ENCODE measurements around the gene PCDHA12.

DNA sequence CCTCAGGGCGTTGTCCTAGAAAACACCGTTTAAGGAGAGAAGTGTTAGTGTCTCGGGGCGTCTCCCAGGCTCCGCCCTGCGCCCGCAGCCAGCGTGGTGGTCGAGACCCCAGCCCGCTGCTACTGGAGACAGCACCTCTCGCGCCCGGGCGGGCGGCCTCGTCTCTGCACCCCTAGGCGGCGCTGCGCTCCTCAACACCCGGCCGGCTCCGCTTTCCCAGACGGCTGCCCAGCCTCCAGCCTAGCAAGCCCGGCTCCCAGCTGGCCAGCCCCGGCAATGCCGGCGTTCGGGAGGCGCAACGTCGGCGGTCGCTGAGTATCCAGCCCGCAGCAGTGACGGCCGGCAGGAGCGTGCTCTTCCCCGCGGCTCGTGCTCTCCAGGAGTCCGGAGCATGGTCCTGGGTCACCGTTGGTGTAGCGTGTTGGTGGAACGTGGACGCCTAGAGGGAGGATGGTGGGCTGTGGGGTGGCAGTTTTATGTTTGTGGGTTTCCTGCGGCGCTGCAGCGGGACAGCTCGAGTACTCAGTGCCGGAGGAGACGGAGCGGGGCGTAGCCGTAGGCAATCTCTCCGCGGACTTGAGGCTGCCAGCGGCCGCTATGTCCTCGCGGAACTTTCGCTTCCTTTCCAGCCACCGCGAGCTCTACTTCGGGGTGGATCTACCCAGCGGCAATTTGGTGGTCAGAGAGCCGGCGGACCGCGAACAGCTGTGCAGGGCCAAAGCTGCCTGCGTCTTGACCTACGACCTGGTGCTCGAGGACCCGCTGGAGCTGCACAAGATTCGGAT, 51.5 kb downstream of the PCDHA12 start:
- no peak for TF ChIP-seq POLR2A (IDR thresholded peaks at IDR 0.05)
- TF ChIP-seq, protein P1, sequence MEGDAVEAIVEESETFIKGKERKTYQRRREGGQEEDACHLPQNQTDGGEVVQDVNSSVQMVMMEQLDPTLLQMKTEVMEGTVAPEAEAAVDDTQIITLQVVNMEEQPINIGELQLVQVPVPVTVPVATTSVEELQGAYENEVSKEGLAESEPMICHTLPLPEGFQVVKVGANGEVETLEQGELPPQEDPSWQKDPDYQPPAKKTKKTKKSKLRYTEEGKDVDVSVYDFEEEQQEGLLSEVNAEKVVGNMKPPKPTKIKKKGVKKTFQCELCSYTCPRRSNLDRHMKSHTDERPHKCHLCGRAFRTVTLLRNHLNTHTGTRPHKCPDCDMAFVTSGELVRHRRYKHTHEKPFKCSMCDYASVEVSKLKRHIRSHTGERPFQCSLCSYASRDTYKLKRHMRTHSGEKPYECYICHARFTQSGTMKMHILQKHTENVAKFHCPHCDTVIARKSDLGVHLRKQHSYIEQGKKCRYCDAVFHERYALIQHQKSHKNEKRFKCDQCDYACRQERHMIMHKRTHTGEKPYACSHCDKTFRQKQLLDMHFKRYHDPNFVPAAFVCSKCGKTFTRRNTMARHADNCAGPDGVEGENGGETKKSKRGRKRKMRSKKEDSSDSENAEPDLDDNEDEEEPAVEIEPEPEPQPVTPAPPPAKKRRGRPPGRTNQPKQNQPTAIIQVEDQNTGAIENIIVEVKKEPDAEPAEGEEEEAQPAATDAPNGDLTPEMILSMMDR (IDR thresholded peaks at IDR 0.05), result peak; percentile 60 to 75 (median 71)
